H1 (cell line): Measurements from ENCODE around the gene CAMTA1. TPM values are rescaled to one million over a fixed set of nuclear protein-coding genes. Genes with fewer than 3 reads are reported as not detected.

Source experiments
- CTCF ChIA-PET: fragments of 300-600 bp; sonication (Branson Sonifier 250); formaldehyde crosslinking; loops from one replicate; lab custom pipeline; 2021; ENCODE audit not compliant: partially characterized antibody; lab: Charles Lee
- POLR2A ChIA-PET: fragments of 300-600 bp; sonication (Branson Sonifier 250); formaldehyde crosslinking; loops from one replicate; lab custom pipeline; 2021; ENCODE audit warnings: inconsistent platforms; ENCODE audit not compliant: partially characterized antibody; lab: Charles Lee
- DNase-seq, 2 experiments: peaks; one replicate each; pipeline versions ENCODE4 v3.0.0 to v3.0.0-alpha.2; 2010 to 2022; ENCODE audit warnings: low spot score in 2 of 2, low read depth in 1 of 2, mixed read lengths in 1 of 2
- FAIRE-seq: peaks from 2 replicates; lab custom pipeline; 2011; peaks lifted over from hg19 to GRCh38; lab: Jason Lieb, UNC
- H2AFZ ChIP-seq: 2 replicates; pipeline ENCODE4 v1.8.1; 2012; ENCODE audit warnings: low read length, inconsistent platforms
- H2AK5ac ChIP-seq: 2 replicates; pipeline ENCODE4 v1.6.1; 2013; ENCODE audit warnings: low read depth, low read length
- H2BK120ac ChIP-seq: replicated peaks from 2 replicates; pipeline ENCODE3; 2013; ENCODE audit warnings: low read depth, low read length, inconsistent platforms
- H2BK12ac ChIP-seq: 2 replicates; pipeline ENCODE4 v1.6.1; 2013; ENCODE audit warnings: low read depth, low read length
- H2BK15ac ChIP-seq: 2 replicates; pipeline ENCODE4 v1.6.1; 2013; ENCODE audit warnings: low read length
- H2BK20ac ChIP-seq: 2 replicates; pipeline ENCODE4 v1.6.1; 2013; ENCODE audit warnings: low read length
- H2BK5ac ChIP-seq: 2 replicates; pipeline ENCODE4 v1.6.1; 2013; ENCODE audit warnings: low read depth, low read length
- H3K14ac ChIP-seq: 2 replicates; pipeline ENCODE4 v1.6.1; 2013; ENCODE audit warnings: inconsistent platforms; ENCODE audit not compliant: insufficient read length
- H3K18ac ChIP-seq: 2 replicates; pipeline ENCODE4 v1.6.1; 2013; ENCODE audit warnings: low read length; ENCODE audit errors: extremely low read depth
- H3K23ac ChIP-seq: 2 replicates; pipeline ENCODE4 v1.6.1; 2013; ENCODE audit warnings: inconsistent platforms; ENCODE audit not compliant: insufficient read length
- H3K23me2 ChIP-seq: 2 replicates; pipeline ENCODE4 v1.6.1; 2013; ENCODE audit warnings: low read depth, low read length
- H3K27ac ChIP-seq: 2 replicates; pipeline ENCODE4 v1.6.1; 2011; ENCODE audit warnings: low read depth, low read length, inconsistent platforms
- H3K27me3 ChIP-seq, 4 experiments: replicated peaks in 1 of 4; 1 replicate in 1 of 4; 2 replicates in 3 of 4; pipeline versions ENCODE4 v1.6.1 to v1.8.1; 2011 to 2013; ENCODE audit warnings: low read length in 3 of 4, mild to moderate bottlenecking in 3 of 4, inconsistent platforms in 2 of 4, mixed read lengths in 2 of 4, moderate library complexity in 1 of 4; ENCODE audit not compliant: control insufficient read depth in 3 of 4, insufficient read depth in 3 of 4; ENCODE audit errors: extremely low read depth in 1 of 4
- H3K36me3 ChIP-seq, 4 experiments: 2 replicates each; pipeline versions ENCODE4 v1.6.1 to v1.8.1; 2011 to 2013; ENCODE audit warnings: mild to moderate bottlenecking in 4 of 4, low read length in 3 of 4, moderate library complexity in 2 of 4, control low read depth in 1 of 4, inconsistent platforms in 1 of 4; ENCODE audit not compliant: insufficient read depth in 4 of 4, control insufficient read depth in 2 of 4
- H3K4ac ChIP-seq: replicated peaks from 2 replicates; pipeline ENCODE3; 2013; ENCODE audit warnings: low read length, low read depth, mixed read lengths, inconsistent platforms; ENCODE audit not compliant: insufficient read length
- H3K4me1 ChIP-seq, 4 experiments: replicated peaks in 1 of 4; 1 replicate in 1 of 4; 2 replicates in 3 of 4; pipeline versions ENCODE4 v1.6.1 to v1.8.1; 2011 to 2013; ENCODE audit warnings: low read length in 3 of 4, inconsistent platforms in 2 of 4, mixed read lengths in 1 of 4; ENCODE audit not compliant: insufficient read depth in 4 of 4, control insufficient read depth in 3 of 4
- H3K4me2 ChIP-seq, 2 experiments: 2 replicates each; pipeline versions ENCODE4 v1.6.1 to v1.8.1; 2011 to 2013; ENCODE audit warnings: low read depth in 2 of 2, low read length in 2 of 2, control low read depth in 1 of 2, inconsistent platforms in 1 of 2, mild to moderate bottlenecking in 1 of 2; ENCODE audit not compliant: insufficient read depth in 1 of 2
- H3K4me3 ChIP-seq, 4 experiments: fragments of 200-600, 300-600 bp in 1 of 4; sonication (generic), shearing (Covaris generic), sonication (Bioruptor Twin) in 1 of 4; 2 replicates each; pipeline versions ENCODE4 v1.5.1 to v1.8.1; 2011 to 2016; ENCODE audit warnings: low read length in 4 of 4, low read depth in 3 of 4, control low read depth in 2 of 4, inconsistent platforms in 2 of 4, mild to moderate bottlenecking in 2 of 4, mixed read lengths in 1 of 4, moderate library complexity in 1 of 4; ENCODE audit not compliant: insufficient read depth in 2 of 4; ENCODE audit errors: extremely low read depth in 1 of 4
- H3K56ac ChIP-seq: replicated peaks from 2 replicates; pipeline ENCODE3; 2013; ENCODE audit warnings: low read depth, mild to moderate bottlenecking, mixed read lengths, low read length, inconsistent platforms; ENCODE audit not compliant: insufficient read length
- H3K79me1 ChIP-seq: 2 replicates; pipeline ENCODE4 v1.6.1; 2013; ENCODE audit warnings: low read depth, low read length, control low read depth
- H3K79me2 ChIP-seq, 2 experiments: 2 replicates each; pipeline versions ENCODE4 v1.6.1 to v1.8.1; 2012 to 2013; ENCODE audit warnings: low read length in 2 of 2, mild to moderate bottlenecking in 2 of 2, inconsistent platforms in 1 of 2; ENCODE audit not compliant: insufficient read depth in 2 of 2, control insufficient read depth in 1 of 2
- H3K9ac ChIP-seq, 4 experiments: replicated peaks in 1 of 4; 1 replicate in 1 of 4; 2 replicates in 3 of 4; pipeline versions ENCODE4 v1.6.1 to v1.8.1; 2011 to 2013; ENCODE audit warnings: low read depth in 3 of 4, low read length in 3 of 4, control low read depth in 2 of 4, mild to moderate bottlenecking in 2 of 4, moderate library complexity in 2 of 4, inconsistent platforms in 1 of 4; ENCODE audit errors: extremely low read depth in 1 of 4
- H3K9me3 ChIP-seq, 2 experiments: 2 replicates each; pipeline versions ENCODE4 v1.6.1 to v1.8.1; 2012 to 2013; ENCODE audit warnings: mild to moderate bottlenecking in 2 of 2, moderate library complexity in 2 of 2, control low read depth in 1 of 2, inconsistent platforms in 1 of 2, low read depth in 1 of 2, low read length in 1 of 2, mixed read lengths in 1 of 2; ENCODE audit not compliant: insufficient read depth in 2 of 2
- H4K20me1 ChIP-seq, 2 experiments: replicated peaks in 1 of 2; 2 replicates each; pipeline versions ENCODE3 to v1.8.1; 2011 to 2013; ENCODE audit warnings: inconsistent platforms in 2 of 2, low read length in 2 of 2, mild to moderate bottlenecking in 1 of 2; ENCODE audit not compliant: insufficient read depth in 2 of 2, control insufficient read depth in 1 of 2
- H4K5ac ChIP-seq: 2 replicates; pipeline ENCODE4 v1.6.1; 2013; ENCODE audit warnings: low read length, low read depth, mixed read lengths, inconsistent platforms; ENCODE audit not compliant: insufficient read length
- H4K8ac ChIP-seq: 2 replicates; pipeline ENCODE4 v1.8.0; 2013; ENCODE audit warnings: mild to moderate bottlenecking, moderate library complexity, low read length, inconsistent platforms; ENCODE audit not compliant: insufficient read depth; ENCODE audit errors: extremely low read depth
- H4K91ac ChIP-seq: replicated peaks from 2 replicates; pipeline ENCODE3; 2013; ENCODE audit warnings: low read length, mixed read lengths, inconsistent platforms; ENCODE audit not compliant: insufficient read length
- ATF2 ChIP-seq: IDR thresholded peaks from 2 replicates; pipeline ENCODE4 v1.6.1; 2012; ENCODE audit warnings: low read length, inconsistent platforms
- CTBP2 ChIP-seq: IDR thresholded peaks from 2 replicates; pipeline ENCODE4 v1.7.0; 2011; ENCODE audit warnings: borderline replicate concordance, mild to moderate bottlenecking, moderate library complexity, mixed read lengths, low read length; ENCODE audit not compliant: insufficient read depth, insufficient read length
- GTF2F1 ChIP-seq: IDR thresholded peaks from 2 replicates; pipeline ENCODE4 v1.6.1; 2012; ENCODE audit warnings: low read depth, low read length, improper control_type of control experiment, borderline replicate concordance
- HDAC2 ChIP-seq, 2 experiments: fragments of 300-600 bp in 1 of 2; sonication (generic) in 1 of 2; IDR thresholded peaks; 2 replicates each; pipeline ENCODE4 v1.6.1; 2011 to 2012; ENCODE audit warnings: low read depth in 2 of 2, low read length in 2 of 2, mild to moderate bottlenecking in 2 of 2, moderate library complexity in 2 of 2, borderline replicate concordance in 1 of 2, inconsistent platforms in 1 of 2
- RXRA ChIP-seq: IDR thresholded peaks from 2 replicates; pipeline ENCODE4 v1.6.1; 2011; ENCODE audit warnings: low read depth, mild to moderate bottlenecking, low read length, moderate library complexity; ENCODE audit not compliant: insufficient read depth
- SP2 ChIP-seq: IDR thresholded peaks from 2 replicates; pipeline ENCODE4 v1.6.1; 2012; ENCODE audit warnings: mild to moderate bottlenecking, low read length, inconsistent platforms
- SUZ12 ChIP-seq: fragments of 200-600 bp; sonication (generic); IDR thresholded peaks from 2 replicates; pipeline ENCODE4 v1.6.1; 2012; ENCODE audit warnings: mild to moderate bottlenecking, inconsistent platforms, low read length, moderate library complexity, mixed read lengths
- TEAD4 ChIP-seq: IDR thresholded peaks from 2 replicates; pipeline ENCODE4 v1.6.1; 2012; ENCODE audit warnings: low read depth, low read length, inconsistent platforms, mixed read lengths
- WGBS, 2 experiments: shearing (Covaris generic) in 1 of 2; methylation state at CpG; one replicate each; pipeline versions ENCODE4 v1.1.6 to v1.1.7; 2013 to 2015; ENCODE audit warnings: low lambda C conversion rate in 2 of 2, mixed read lengths in 2 of 2, inconsistent platforms in 1 of 2, low coverage in 1 of 2, missing lambda C conversion rate in 1 of 2; ENCODE audit not compliant: insufficient replicate concordance in 2 of 2, insufficient coverage in 1 of 2, insufficient read length in 1 of 2; ENCODE audit errors: extremely low coverage in 1 of 2, missing lambda C conversion rate in 1 of 2; 5-methylcytosine and 5-hydroxymethylcytosine counted together
- polyA plus RNA-seq, 7 experiments: library from polyadenylated mRNA; depleted of rRNA in 3 of 7; stranded (reverse) in 5 of 7; unstranded in 2 of 7; fragments of >200 nt in 5 of 7; fragments of 200-250 nt in 2 of 7; gene quantifications; 1 replicate in 5 of 7; 2 replicates in 1 of 7; 4 replicates in 1 of 7; pipeline versions ENCODE4 v1.2.1 to v1.2.3, GENCODE V29; 2011 to 2013; ENCODE audit warnings: missing spikeins in 2 of 7, mixed read lengths in 2 of 7
- total RNA-seq: library from RNA; stranded (reverse); fragmentation: NEBNext Ultra II Directional; extraction: Animal tissue kit (Norgen Biotek cat#: 25700); gene quantifications from 2 replicates; pipeline ENCODE4 v1.2.1, GENCODE V29; 2021
- TF ChIP-seq, protein P1 (sequence below): IDR thresholded peaks from 2 replicates; pipeline ENCODE4 v1.6.1; 2012; ENCODE audit warnings: inconsistent platforms

Gene CAMTA1
- total and polyA plus RNA-seq, 2 of the 8 experiments (the other 6 are each of a cell fraction or from before 2014, with no cell fraction given), result 65.0 to 119 TPM

DNA sequence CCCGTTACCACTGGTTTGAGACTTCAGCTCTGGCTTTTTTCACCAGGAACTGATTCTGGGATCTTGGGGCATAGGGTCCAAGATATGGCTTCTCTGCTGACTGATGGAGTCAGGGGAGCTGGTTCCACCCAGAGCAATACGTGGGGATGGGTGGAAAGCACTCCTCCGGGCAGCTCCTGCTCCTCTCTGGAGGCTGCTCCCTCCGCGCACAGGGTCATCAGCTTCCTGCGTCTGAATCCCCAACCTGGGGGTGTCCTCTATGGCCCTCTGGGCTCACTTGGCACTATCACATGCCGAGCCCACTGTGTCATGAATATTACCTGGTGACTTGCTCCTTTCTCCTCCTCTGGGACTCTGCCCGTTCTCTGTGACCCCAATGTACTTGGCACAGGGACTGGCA lies 580.5 kb downstream of the CAMTA1 start:
- Histone ChIP-seq H4K91ac (no peak overlapping the region), H2AK5ac (no peak overlapping the region), H2BK120ac (no peak overlapping the region), H3K4ac (no peak overlapping the region), H3K9ac (no peak overlapping the region), H3K23me2 (peaks cover 6% of the 10 kb centered on the region; the same call in 1 of the 2 replicates), H3K4me1 (no peaks in the 10 kb centered on the region), H4K5ac (no peak overlapping the region), H3K79me2 (no peaks in the 10 kb centered on the region), H2BK15ac (no peak overlapping the region), H3K4me2 (no peak overlapping the region), H3K36me3 (no peaks in the 10 kb centered on the region), H3K27me3 (no peaks in the 10 kb centered on the region; a peak in 1 of 7 replicates), H2BK12ac (no peak overlapping the region), H3K27ac (no peak overlapping the region), H2AFZ (no peak overlapping the region), H3K79me1 (no peaks in the 10 kb centered on the region), H4K8ac (no peak overlapping the region; the same call in 1 of the 2 replicates), H4K20me1 (no peaks in the 10 kb centered on the region), H2BK20ac (no peak overlapping the region), H3K9me3 (no peaks in the 10 kb centered on the region), H2BK5ac (no peak overlapping the region), H3K23ac (no peak overlapping the region), H3K4me3 (no peak overlapping the region), H3K56ac (no peak overlapping the region), H3K18ac (no peak overlapping the region), H3K14ac (no peak overlapping the region)
- DNase-seq (no peak), FAIRE-seq (no peak)
- ChIA-PET CTCF (interaction anchor here (1.0 to 2.3 kb wide), 5 partner anchors 11 to 109 kb away, joined by 5 to 7 read pairs (median 5); no protein-coding TSS in a partner anchor), POLR2A (no interaction called here)
- WGBS, 2 experiments, result 85% methylated on average over 8 of the region's 8 CpGs; no CpG with 5 or more reads in 1 of the 2 experiments
- TF ChIP-seq RXRA (no peak), SP2 (no peak), TEAD4 (no peak), GTF2F1 (no peak), CTBP2 (no peak), ATF2 (no peak), SUZ12 (no peak), HDAC2 (IDR thresholded peaks at IDR 0.05; ENCODE audit: borderline replicate concordance in 1 of 2, low read depth in 2 of 2, low read length in 2 of 2) (no peak)
- TF ChIP-seq, protein P1, sequence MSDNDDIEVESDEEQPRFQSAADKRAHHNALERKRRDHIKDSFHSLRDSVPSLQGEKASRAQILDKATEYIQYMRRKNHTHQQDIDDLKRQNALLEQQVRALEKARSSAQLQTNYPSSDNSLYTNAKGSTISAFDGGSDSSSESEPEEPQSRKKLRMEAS, result no peak
